ENCODE measurements around the gene BTBD16.

BTBD16 gene

DNA sequence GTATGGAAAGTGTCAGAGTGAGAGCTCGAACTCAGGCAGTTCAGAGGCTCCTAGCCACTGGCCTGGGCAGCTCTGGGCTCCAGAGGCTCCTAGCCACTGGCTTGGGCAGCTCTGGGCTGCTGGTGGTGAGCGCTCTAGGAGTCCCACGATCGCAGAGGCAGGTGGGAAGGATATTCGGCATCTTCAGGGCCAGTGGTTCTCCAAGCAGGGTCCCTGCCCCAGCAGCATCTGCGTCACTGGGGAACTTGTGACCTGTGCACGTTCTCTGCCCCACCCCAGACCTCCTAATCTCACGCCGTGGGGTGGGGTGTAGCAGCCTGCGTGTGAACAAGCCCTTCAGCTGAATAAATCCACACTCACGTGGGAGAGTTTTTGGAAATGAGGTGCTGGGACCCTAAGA is 25.2 kb upstream of the BTBD16 start:
- DNase-seq (ENCODE audit: low read depth) = no peak
- TF ChIP-seq, protein P1, sequence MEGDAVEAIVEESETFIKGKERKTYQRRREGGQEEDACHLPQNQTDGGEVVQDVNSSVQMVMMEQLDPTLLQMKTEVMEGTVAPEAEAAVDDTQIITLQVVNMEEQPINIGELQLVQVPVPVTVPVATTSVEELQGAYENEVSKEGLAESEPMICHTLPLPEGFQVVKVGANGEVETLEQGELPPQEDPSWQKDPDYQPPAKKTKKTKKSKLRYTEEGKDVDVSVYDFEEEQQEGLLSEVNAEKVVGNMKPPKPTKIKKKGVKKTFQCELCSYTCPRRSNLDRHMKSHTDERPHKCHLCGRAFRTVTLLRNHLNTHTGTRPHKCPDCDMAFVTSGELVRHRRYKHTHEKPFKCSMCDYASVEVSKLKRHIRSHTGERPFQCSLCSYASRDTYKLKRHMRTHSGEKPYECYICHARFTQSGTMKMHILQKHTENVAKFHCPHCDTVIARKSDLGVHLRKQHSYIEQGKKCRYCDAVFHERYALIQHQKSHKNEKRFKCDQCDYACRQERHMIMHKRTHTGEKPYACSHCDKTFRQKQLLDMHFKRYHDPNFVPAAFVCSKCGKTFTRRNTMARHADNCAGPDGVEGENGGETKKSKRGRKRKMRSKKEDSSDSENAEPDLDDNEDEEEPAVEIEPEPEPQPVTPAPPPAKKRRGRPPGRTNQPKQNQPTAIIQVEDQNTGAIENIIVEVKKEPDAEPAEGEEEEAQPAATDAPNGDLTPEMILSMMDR (IDR thresholded peaks at IDR 0.05; ENCODE audit: low read length, missing control alignments) = no peak
- H3K4me3 ChIP-seq (replicated peaks; ENCODE audit: low read depth, low read length) = no peak overlapping the region

DNA sequence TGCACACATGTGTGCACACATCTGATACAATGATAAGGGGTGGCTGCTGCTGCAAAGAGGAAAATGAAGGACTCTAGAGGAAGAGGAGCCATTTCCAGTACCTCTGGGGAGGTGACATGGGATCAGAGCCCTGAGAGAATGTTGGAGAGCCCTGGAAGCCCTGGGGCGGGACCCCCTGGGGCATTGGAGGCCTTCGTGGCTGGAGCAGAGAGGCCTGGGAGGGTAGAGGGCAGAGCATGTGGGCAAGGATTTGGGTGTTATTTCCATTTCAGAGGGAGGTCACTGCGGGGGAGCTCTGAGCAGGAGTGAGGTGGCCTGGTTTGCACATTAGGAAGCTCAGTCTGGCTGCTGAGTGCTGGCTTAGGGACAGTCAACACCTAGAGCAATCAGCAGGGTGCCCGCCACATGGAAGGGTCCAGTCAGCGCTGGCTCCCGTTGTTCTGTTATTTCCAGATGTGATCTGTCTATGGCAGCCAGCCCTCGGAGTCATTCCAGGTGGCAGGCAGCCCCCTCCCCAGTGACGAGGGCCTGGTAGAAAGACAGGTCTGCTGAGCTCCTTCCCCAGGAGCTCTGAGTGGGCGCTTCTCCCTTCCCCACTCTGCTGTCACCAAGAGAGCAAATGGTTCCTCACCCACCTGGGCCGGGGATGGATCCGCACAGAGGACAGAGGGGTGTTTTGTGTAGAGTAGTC is 24.1 kb upstream of the BTBD16 start:
- TF ChIP-seq, protein P1 (IDR thresholded peaks at IDR 0.05; ENCODE audit: low read length, missing control alignments) = no peak
- DNase-seq (ENCODE audit: low read depth) = no peak
- no peak overlapping the region for H3K4me3 ChIP-seq (replicated peaks; ENCODE audit: low read depth, low read length)

DNA sequence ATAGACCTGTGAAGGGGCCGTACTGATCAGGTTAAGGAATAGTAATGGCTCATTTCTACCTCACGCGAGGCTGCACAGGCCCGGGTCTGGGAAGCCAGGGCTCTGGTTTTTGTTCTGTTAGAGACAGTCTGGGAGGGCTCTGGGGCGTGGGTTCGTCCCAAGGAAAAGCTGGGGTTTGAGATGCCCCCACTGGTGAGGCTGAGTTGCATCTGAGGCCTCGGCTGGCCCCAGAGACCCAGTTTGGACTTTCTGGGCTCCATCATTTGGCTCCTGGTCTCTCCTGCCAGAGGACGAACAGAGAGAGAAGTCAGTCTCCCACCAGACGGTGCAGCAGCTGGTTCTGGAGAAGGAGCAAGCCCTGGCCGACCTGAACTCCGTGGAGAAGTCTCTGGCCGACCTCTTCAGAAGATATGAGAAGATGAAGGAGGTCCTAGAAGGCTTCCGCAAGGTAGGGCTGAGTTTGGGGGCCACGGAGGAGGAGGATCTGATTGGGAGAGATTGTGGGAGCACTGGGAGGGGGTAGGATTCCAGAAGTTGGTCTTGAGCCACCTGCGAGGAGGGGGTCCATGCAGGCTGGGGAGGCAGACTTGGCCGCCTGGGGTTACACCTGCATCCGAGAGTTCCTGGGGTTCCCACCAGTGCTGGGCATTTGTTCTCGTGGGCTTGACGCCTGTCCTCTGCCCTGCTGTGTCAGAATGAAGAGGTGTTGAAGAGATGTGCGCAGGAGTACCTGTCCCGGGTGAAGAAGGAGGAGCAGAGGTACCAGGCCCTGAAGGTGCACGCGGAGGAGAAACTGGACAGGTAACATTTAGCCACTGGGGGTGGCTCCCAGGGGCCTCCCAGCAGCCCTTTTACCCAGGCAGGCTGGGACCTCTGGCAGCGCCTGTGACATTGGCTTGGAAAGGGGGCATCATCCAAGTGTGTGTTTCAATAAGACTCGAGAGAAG is 22.5 kb upstream of the BTBD16 start:
- TF ChIP-seq, protein P1 (IDR thresholded peaks at IDR 0.05; ENCODE audit: low read length, missing control alignments) = no peak
- no peak for DNase-seq (ENCODE audit: low read depth)

GRCh38 chr10:122249303-122249850 is 21.7 kb upstream of the BTBD16 start:
- H3K4me3 ChIP-seq (replicated peaks; ENCODE audit: low read depth, low read length) = no peak overlapping the region
- TF ChIP-seq, protein P1 (IDR thresholded peaks at IDR 0.05; ENCODE audit: low read length, missing control alignments) = no peak
- DNase-seq (ENCODE audit: low read depth) = no peak

More for the DNA sequence above, 22.5 kb upstream of the BTBD16 start:
- H3K4me3 ChIP-seq (replicated peaks; ENCODE audit: low read depth, low read length) = no peak overlapping the region

- TF ChIP-seq, protein P1 (IDR thresholded peaks at IDR 0.05; ENCODE audit: low read length, missing control alignments) = no peak
- no peak overlapping the region for H3K4me3 ChIP-seq (replicated peaks; ENCODE audit: low read depth, low read length)
- no peak for DNase-seq (ENCODE audit: low read depth)
These were observed 20.9 kb upstream of the BTBD16 start for GRCh38 chr10:122249991-122250750.

GRCh38 chr10:122251459-122252255 is 19.4 kb upstream of the BTBD16 start:
- no peak overlapping the region for H3K4me3 ChIP-seq (replicated peaks; ENCODE audit: low read depth, low read length)
- TF ChIP-seq, protein P1 (IDR thresholded peaks at IDR 0.05; ENCODE audit: low read length, missing control alignments) = no peak
- DNase-seq (ENCODE audit: low read depth) = no peak

Measured in fibroblast of pulmonary artery (primary cell).